A673 (cell line): ENCODE measurements around the gene ZC3H18. TPM values are rescaled to one million over a fixed set of nuclear protein-coding genes. Genes with fewer than 3 reads are reported as not detected.
A peak's percentile ranks its signal among the peaks of the same experiment; 100 is the strongest.

Experiments
- BruUV-seq: library from RNA; stranded (reverse); fragments of 400-500 nt; replicated peaks from 2 replicates; lab custom pipeline; 2021; lab: Mats Ljungman, UMichigan
- CTCF ChIA-PET: fragments of 300-600 bp; sonication (Branson Sonifier 250); formaldehyde crosslinking; loops from one replicate; lab custom pipeline; 2022; ENCODE audit warnings: antibody characterized with exemption; lab: Charles Lee
- POLR2A ChIA-PET: fragments of 300-600 bp; sonication (Branson Sonifier 250); formaldehyde crosslinking; loops from one replicate; lab custom pipeline; 2022; ENCODE audit warnings: antibody characterized with exemption; ENCODE audit not compliant: low non-redundant PET; lab: Charles Lee
- DNase-seq: peaks from one replicate; pipeline ENCODE4 v3.0.0-alpha.2; 2015; ENCODE audit warnings: low spot score
- H3K27ac ChIP-seq: fragments of 200-600 bp; sonication (generic); 2 replicates; pipeline ENCODE4 v1.5.1; 2016; ENCODE audit warnings: mixed run types, low read depth, mild to moderate bottlenecking, mixed read lengths, antibody characterized with exemption, low read length; ENCODE audit not compliant: poor library complexity, severe bottlenecking
- H3K27me3 ChIP-seq: fragments of 200-600 bp; sonication (generic); replicated peaks from 2 replicates; pipeline ENCODE4 v1.6.1; 2017; ENCODE audit warnings: mixed run types, low read depth, mild to moderate bottlenecking, mixed read lengths, antibody characterized with exemption, low read length; ENCODE audit not compliant: insufficient read depth, poor library complexity
- H3K36me3 ChIP-seq: fragments of 200-600 bp; sonication (generic); 2 replicates; pipeline ENCODE4 v1.6.1; 2016; ENCODE audit warnings: mixed run types, mild to moderate bottlenecking, mixed read lengths, antibody characterized with exemption, low read length; ENCODE audit not compliant: insufficient read depth, poor library complexity, severe bottlenecking
- H3K4me1 ChIP-seq: fragments of 200-600 bp; sonication (generic); 2 replicates; pipeline ENCODE4 v1.6.1; 2017; ENCODE audit warnings: mixed run types, mild to moderate bottlenecking, mixed read lengths, antibody characterized with exemption, low read length; ENCODE audit not compliant: insufficient read depth, poor library complexity, severe bottlenecking
- H3K4me3 ChIP-seq: fragments of 200-600 bp; sonication (generic); 2 replicates; pipeline ENCODE4 v1.5.1; 2016; ENCODE audit warnings: low read depth, mixed run types, mild to moderate bottlenecking, mixed read lengths, low read length; ENCODE audit not compliant: poor library complexity, severe bottlenecking
- H3K9me3 ChIP-seq: fragments of 200-600 bp; sonication (generic); 2 replicates; pipeline ENCODE4 v1.6.1; 2016; ENCODE audit warnings: mixed run types, low read depth, mild to moderate bottlenecking, mixed read lengths, antibody characterized with exemption, low read length; ENCODE audit not compliant: poor library complexity, severe bottlenecking
- CTCF ChIP-seq: fragments of 300-800, 200-600 bp; sonication (generic); conservative IDR thresholded peaks from 2 replicates; pipeline ENCODE4 v1.5.1; 2017; ENCODE audit warnings: low read depth, mild to moderate bottlenecking, antibody characterized with exemption, low read length, moderate library complexity, mixed read lengths
- EZH2 ChIP-seq: fragments of 200-600 bp; sonication (generic); IDR thresholded peaks from 2 replicates; pipeline ENCODE4 v1.6.1; 2017; ENCODE audit warnings: borderline replicate concordance, low read depth, mild to moderate bottlenecking, mixed read lengths, antibody characterized with exemption, low read length; ENCODE audit not compliant: poor library complexity, severe bottlenecking
- intact Hi-C: fragments of 100-400 bp; cut with micrococcal nuclease; formaldehyde crosslinking; loops from one replicate; pipeline ENCODE4 v1.10.0; 2022; ENCODE audit not compliant: unreplicated experiment
- total RNA-seq: library from RNA; stranded (reverse); gene quantifications from 2 replicates; pipeline ENCODE4 v1.2.3, GENCODE V29; 2021

ZC3H18 gene
- total RNA-seq, 1 experiment from 2014 or later, result 83.4 TPM

DNA sequence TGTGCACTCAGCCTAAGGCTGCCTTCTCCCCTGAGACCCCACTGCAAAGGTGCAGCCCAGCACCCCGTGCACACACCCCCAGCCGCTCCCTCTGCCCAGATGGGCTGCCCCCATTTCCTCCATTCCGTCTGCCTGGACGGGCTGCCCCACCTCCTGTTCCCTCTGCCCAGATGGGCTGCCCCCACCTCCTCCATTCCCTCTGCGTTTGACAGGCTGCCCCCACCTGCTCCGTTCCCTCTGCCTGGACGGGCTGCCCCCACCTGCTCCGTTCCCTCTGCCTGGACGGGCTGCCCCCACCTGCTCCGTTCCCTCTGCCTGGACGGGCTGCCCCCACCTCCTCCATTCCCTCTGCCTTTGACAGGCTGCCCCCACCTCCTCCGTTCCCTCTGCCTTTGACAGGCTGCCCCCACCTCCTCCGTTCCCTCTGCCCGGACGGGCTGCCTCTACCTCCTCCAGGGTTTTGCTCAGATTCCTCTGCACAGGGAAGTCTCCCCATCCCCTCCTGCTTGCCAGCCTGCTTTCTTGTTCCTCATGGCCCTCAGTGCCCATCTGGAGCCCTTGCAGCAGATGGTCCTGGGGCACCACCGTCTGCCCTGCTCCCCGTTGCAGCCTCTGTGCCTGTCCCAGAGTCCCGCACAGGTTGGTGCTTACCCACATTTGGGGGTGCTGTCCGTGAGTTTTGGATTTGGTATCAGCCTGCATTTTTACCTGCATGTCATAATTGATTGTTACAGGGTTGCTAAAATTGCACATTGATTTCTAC lies 44.8 kb downstream of the ZC3H18 start:
- H3K27ac ChIP-seq, result no peak overlapping the region
- H3K27me3 ChIP-seq, result no peaks in the 10 kb centered on the region
- POLR2A ChIA-PET, result no interaction called here
- intact Hi-C loops, result no loop called here
- H3K36me3 ChIP-seq, result peaks cover 25% of the 10 kb centered on the region
- DNase-seq, result no peak
- no peaks in the 10 kb centered on the region for H3K4me1 ChIP-seq
- CTCF ChIA-PET, result no interaction called here
- no peaks in the 10 kb centered on the region for H3K9me3 ChIP-seq
- no peak overlapping the region for H3K4me3 ChIP-seq
- BruUV-seq, result no TSS peak
- TF ChIP-seq CTCF (no peak), EZH2 (no peak)

GRCh38 chr16:88616320-88616719 lies 46.1 kb downstream of the ZC3H18 start:
- no peak for DNase-seq
- no peak overlapping the region for H3K4me3 ChIP-seq
- no TSS peak for BruUV-seq
- intact Hi-C loops, result no loop called here
- H3K9me3 ChIP-seq, result no peaks in the 10 kb centered on the region
- no peaks in the 10 kb centered on the region for H3K4me1 ChIP-seq
- POLR2A ChIA-PET, result no interaction called here
- H3K27ac ChIP-seq, result peak overlapping the region; percentile 28
- no peaks in the 10 kb centered on the region for H3K27me3 ChIP-seq
- TF ChIP-seq CTCF (no peak), EZH2 (no peak)
- CTCF ChIA-PET, result no interaction called here
- H3K36me3 ChIP-seq, result peaks cover 13% of the 10 kb centered on the region

DNA sequence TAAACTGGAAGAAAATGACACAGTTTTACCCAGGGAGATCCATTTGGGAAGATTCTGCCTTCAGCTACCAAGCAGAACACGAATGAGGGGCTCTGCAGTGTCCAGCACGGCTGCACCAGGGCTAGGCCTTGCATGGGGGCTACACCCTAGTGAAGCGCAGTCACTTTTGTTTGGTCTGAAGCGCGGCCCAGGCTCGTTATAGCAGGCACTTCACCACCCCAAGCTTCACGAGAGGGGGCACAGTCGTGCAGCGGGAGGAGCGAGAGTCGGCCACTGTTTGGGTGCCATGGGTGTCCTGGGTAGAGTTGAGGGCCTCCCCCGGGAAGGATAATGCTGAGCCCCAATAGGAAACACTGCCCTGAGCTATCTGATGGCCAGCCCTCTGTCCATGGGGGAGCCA lies 46.5 kb downstream of the ZC3H18 start:
- Histone ChIP-seq H3K27ac (no peak overlapping the region), H3K4me3 (no peak overlapping the region), H3K9me3 (no peaks in the 10 kb centered on the region), H3K4me1 (no peaks in the 10 kb centered on the region), H3K27me3 (no peaks in the 10 kb centered on the region), H3K36me3 (peaks cover 11% of the 10 kb centered on the region)
- TF ChIP-seq EZH2, result no peak
- no peak for TF ChIP-seq CTCF
- intact Hi-C loops, result no loop called here
- ChIA-PET POLR2A (no interaction called here), CTCF (no interaction called here)
- DNase-seq, result no peak
- no TSS peak for BruUV-seq
